NCI-H345 (cell line): ENCODE measurements around the gene DNAJC15.
"Not testable (repeated sequence)": the region's sequence is repeated elsewhere in the genome, so short reads cannot be mapped to it uniquely, and the experiment has no call there.

Experiments
- DNase-seq: peaks from one replicate; lab custom pipeline; 2025; lab: John Stamatoyannopoulos, UW

Gene DNAJC15

GRCh38 chr13:43045302-43045773 lies 22.0 kb downstream of the DNAJC15 start:
- DNase-seq = not testable (repeated sequence)

DNA sequence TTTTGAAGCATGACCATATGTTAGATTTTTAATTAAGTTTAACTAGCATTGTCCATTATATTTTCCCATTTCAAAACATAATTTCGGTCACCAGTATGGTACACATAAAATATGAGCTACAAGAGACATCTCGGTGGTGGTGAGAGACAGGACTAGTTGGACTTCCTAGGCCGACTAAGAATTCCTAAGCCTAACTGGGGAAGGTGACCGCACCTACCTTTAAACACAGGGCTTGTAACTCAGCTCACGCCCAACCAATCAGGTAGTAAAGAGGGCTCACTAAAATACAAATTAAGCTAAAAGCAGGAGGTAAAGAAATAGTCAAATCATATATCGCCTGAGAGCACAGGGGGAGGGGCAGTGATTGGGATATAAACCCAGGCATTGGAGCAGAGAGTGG lies 22.9 kb downstream of the DNAJC15 start:
- no peak for DNase-seq

DNA sequence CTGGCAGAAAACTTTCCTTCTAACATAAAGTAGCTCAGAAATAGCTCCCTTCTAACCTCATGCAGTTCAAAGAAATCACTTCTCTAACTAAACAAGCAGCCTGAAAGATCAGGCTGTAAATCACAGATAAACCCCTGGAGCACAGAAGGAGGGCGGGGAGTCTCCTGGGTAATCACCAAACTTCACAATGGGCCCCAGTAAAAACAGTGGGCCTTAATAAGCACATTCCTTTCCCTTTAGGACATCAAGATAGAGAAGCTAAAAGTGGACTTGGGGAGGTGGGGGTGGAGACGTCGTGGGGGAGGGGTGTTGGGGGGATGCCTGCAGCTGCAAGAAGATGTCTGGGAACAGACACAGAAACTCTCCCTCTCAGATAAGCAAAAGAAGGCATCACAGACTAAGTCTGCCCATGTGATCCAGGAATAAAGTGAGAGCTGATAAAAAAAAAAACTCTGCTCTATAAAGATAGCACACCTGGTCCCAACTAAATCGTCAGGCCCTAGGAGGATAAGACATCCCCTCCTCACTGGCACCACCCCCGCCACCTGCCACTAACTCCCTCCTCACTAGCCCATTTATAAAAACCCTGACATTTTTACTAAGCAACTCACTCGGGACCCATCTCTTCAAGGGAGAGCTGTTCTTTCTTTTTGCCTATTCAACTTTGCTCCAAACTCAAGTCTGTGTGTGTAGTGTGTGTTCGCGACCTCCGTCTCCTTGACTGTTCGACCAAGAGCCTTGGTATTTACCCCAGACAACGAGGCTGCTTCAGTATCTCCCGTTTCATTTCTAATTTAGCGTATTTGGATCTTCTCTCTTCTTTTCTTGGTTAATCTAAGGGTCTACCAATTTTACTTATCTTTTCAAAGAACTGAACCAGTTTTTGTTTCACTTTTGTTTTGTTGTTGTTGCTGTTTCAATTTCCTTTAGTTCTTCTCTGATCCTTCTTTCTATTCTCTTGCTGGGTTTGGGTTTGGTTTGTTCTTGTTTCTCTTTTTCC lies 31.7 kb downstream of the DNAJC15 start:
- DNase-seq = no peak

GRCh38 chr13:43057653-43058317 lies 34.4 kb downstream of the DNAJC15 start:
- DNase-seq = peak; percentile 77

GRCh38 chr13:43058318-43058674 lies 34.9 kb downstream of the DNAJC15 start:
- DNase-seq = peak; percentile 85

DNA sequence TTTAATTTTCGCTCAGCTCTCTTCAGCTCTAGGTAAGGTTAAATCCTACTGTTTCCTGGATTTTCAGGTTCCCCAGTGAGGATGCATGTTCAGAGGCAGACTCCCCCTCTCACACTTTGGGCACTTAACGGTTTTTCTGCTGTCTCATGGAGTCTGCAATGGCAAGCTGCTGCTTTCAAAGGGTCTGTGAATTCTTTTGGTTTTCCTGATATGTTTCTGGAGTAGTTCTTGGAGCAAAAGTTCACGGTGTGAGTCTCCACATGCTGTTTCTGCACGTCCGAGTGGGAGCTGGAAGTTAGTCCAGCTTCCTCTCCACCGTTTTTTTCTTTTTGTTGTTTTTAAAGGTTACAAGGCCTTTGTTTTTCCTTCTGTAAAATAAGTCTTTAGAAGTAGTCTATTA lies 35.4 kb downstream of the DNAJC15 start:
- no peak for DNase-seq

DNA sequence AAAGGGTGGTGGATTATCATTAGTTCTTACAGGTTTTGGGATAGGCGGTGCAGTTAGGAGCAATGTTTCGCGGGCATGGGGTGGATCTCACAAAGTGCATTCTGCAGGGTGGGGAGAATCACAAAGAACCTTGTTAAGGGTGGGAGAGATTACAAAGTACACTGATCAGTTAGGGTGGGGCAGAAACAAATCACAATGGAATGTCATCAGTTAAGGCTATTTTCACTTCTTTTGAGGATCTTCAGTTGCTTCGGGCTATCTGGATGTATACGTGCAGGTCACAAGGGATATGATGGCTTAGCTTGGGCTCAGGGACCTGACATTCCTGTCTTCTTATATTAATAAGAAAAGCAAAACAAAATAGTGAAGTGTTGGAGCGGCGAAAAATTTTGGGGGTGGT lies 36.4 kb downstream of the DNAJC15 start:
- DNase-seq = not testable (repeated sequence)

DNA sequence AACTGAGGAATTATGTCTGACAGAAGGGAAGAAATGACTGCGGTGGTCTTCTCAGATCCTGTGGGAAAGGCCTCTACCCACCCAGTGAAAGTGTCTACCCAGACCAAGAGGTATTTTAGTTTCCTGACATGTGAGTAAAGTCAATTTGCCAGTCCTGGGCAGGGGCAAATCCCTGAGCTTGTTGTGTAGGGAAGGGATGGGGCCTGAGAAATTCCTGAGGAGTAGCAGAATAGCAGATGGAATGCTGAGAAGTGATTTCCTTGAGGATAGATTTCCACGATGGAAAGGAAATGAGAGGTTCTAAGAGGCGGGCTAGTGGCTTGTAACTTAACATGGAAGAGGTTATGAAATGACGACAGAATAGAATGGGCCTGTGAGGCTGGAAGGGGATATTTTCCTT lies 37.4 kb downstream of the DNAJC15 start:
- not testable (repeated sequence) for DNase-seq

GRCh38 chr13:43061496-43062280 lies 38.3 kb downstream of the DNAJC15 start:
- no peak for DNase-seq

- DNase-seq = no peak
These were observed 48.4 kb downstream of the DNAJC15 start for GRCh38 chr13:43071824-43072223.

GRCh38 chr13:43072394-43072793 lies 49.0 kb downstream of the DNAJC15 start:
- DNase-seq = no peak

DNA sequence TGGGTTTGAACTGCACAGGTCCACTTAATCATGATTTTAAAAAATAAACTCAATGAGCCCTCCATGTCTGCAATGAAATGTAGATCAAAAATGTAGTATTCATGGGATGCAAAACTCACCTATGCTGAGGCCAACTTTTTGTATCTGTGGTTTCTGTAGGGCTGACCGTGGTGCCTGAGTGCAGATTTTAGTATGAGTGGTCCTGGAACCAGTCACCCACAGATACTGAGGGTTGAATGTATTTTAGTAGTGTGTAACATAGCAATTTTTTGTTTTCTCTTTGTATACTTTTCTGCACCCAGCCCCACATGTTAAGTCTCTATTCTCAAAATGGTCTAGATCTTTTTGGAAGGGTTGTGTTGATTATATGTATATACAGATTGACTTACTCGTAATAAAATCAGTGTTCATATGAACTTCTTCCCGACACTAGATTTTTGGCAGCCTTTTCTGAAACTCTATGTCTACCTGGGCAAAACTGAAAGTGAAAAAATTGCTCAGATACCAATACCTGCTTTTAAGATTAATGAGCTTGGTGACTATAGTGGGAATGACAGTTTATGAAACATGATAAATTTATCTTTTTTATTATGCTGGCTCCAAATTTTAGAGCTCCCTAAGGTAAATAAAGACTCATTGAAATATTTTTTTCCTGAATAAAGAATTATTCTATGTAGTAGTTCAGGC lies 51.6 kb downstream of the DNAJC15 start:
- DNase-seq = no peak

- not testable (repeated sequence) for DNase-seq
These were observed 52.1 kb downstream of the DNAJC15 start for GRCh38 chr13:43075511-43075902.

DNA sequence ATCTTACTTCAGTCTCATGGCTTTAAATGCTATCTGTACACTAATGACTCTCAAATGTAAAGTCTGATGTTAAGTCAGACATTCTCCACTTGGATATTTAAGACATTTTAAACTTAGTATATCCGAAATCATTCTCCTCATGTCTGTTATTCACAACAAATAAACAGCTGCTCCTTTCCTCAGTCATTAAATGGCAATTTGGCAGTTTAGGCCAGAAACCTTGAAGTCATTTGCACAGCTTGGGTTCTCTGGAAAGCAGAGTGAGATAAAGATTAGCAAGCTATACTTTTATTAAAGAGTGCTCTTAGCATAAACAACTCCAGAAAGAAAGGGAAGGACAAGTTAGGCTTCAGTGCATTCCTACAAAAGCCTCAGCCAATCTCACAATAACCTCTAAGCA lies 53.7 kb downstream of the DNAJC15 start:
- DNase-seq = no peak

- DNase-seq = no peak
These were observed 54.1 kb downstream of the DNAJC15 start for GRCh38 chr13:43077461-43077860.

- no peak for DNase-seq
These were observed 54.5 kb downstream of the DNAJC15 start for GRCh38 chr13:43077906-43078305.

DNA sequence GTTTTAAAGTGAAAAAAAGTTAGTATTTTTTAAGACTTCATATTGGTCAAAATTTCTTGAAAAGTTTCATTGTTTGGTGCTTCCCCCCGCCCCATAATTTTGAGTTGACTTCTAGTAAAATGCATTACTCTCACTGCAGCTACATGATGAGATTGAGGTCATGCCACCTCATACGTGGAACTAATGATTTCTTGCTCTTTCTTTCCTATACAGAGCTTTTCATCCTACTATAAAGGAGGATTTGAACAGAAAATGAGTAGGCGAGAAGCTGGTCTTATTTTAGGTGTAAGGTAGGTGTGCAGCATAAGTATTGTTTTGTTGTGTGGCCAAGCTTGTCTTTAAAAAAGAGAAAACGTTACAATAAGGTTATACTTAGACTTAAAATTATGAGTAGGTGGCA lies 55.0 kb downstream of the DNAJC15 start:
- no peak for DNase-seq

DNA sequence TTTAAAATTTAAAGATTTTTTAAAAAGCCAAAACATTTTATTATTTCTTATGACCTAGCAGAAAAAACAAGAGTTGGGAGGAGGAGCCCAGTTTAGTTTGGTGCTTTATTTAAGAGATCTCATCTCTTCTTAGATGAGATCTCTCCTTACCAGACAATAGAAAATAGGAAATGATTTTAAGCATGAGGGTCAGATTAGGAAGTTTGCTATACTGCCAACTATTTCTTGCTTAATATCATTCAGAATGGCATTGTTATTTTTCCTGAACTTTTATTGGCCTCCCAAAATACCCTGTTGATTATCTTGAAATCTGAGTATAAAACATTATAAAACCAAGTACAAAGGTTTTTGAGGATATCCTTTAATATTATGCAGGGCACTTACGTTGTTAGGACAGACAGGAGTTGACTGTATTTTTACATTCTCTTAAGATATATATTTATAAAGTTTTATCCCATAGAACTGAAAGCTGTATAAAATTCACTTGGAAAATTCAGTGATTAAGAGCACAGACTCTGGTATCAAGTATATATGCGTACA lies 56.1 kb downstream of the DNAJC15 start:
- DNase-seq = no peak

GRCh38 chr13:43080199-43080598 lies 56.8 kb downstream of the DNAJC15 start:
- no peak for DNase-seq

DNA sequence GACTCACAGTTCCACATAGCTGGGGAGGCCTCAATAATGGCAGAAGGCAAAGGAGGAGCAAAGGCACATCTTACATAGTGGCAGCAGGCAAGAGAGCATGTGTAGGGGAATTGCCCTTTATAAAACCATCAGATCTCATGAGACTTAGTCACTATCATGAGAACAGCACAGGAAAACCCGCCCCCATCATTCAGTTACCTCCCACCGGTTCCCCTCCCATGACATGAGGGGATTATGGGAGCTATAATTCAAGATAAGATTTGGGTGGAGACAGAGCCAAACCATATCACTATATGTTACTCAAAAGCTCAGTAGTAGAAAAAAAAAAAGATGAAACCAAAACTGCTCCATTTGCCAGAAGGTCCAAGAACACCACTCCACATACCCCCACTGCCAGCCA lies 58.5 kb downstream of the DNAJC15 start:
- no peak for DNase-seq

DNA sequence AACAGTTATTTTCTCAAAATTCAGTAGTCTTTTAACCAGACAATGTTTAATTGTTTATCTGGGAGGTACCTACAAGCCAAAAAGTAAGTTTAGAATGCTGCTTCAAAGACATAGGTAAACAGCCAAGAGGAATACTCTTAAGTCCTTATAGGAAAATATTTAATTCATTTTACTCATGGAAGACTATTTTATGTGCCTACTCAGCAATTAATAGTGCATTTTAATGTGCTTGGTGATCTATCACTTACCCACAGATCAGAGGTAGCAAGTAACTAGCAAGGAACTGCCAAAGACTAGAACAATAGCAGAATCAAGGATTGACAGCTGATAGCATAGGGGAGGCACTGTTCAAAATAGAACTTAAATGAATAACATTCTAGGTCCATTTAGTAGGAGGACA lies 60.4 kb downstream of the DNAJC15 start:
- DNase-seq = no peak
